Kidney (tissue), 14 donors: ENCODE measurements around the gene SUGCT. TPM values are rescaled to one million over a fixed set of nuclear protein-coding genes. Genes with fewer than 3 reads are reported as not detected.

Experiments
- DNase-seq, 5 donors: peaks; one replicate each; pipeline ENCODE4 v3.0.0-alpha.2; 2013 to 2020
- FAIRE-seq: peaks from 2 replicates; lab custom pipeline; 2012; peaks lifted over from hg19 to GRCh38; lab: Jason Lieb, UNC
- H3K27ac ChIP-seq, 2 donors: one replicate each; pipeline ENCODE4 v1.7.0; 2013; ENCODE audit warnings: low read depth in 2 of 2, low read length in 2 of 2, inconsistent platforms in 1 of 2
- H3K27me3 ChIP-seq: one replicate; pipeline ENCODE4 v1.7.1; 2013; ENCODE audit warnings: low read length, inconsistent platforms; ENCODE audit not compliant: control insufficient read depth, insufficient read depth
- H3K36me3 ChIP-seq, 3 donors: one replicate each; pipeline versions ENCODE4 v1.7.0 to v1.7.1; 2013; ENCODE audit warnings: low read length in 3 of 3, control low read depth in 1 of 3, inconsistent platforms in 1 of 3; ENCODE audit not compliant: insufficient read depth in 3 of 3, control insufficient read depth in 2 of 3
- H3K4me1 ChIP-seq, 3 donors: one replicate each; pipeline versions ENCODE4 v1.7.0 to v1.7.1; 2013; ENCODE audit warnings: low read length in 3 of 3, inconsistent platforms in 1 of 3, low read depth in 1 of 3; ENCODE audit not compliant: control insufficient read depth in 2 of 3, insufficient read depth in 2 of 3
- H3K4me3 ChIP-seq, 3 donors: one replicate each; pipeline versions ENCODE4 v1.7.0 to v1.8.1; 2013; ENCODE audit warnings: low read length in 3 of 3, control low read depth in 1 of 3, inconsistent platforms in 1 of 3
- H3K9ac ChIP-seq, 3 donors: one replicate each; pipeline versions ENCODE4 v1.7.0 to v1.7.1; 2013; ENCODE audit warnings: low read length in 3 of 3, control low read depth in 1 of 3, inconsistent platforms in 1 of 3
- H3K9me3 ChIP-seq, 3 donors: one replicate each; pipeline versions ENCODE4 v1.7.0 to v1.7.1; 2013; ENCODE audit warnings: low read length in 3 of 3, control low read depth in 1 of 3, inconsistent platforms in 1 of 3; ENCODE audit not compliant: control insufficient read depth in 2 of 3, insufficient read depth in 1 of 3
- intact Hi-C: fragments of 100-400 bp; cut with DNase I; formaldehyde crosslinking; loops from one replicate; pipeline ENCODE4 v1.11.1; 2022
- polyA plus RNA-seq: library from polyadenylated mRNA; stranded (reverse); fragments of 350-450 nt; fragmentation: Illumina TruSeq; extraction: RNeasy Lipid Tissue Mini Kit (QIAGEN cat#74804); gene quantifications from one replicate; pipeline ENCODE4 v1.2.3, GENCODE V29; 2014; ENCODE audit warnings: low read depth, low replicate concordance; ENCODE audit not compliant: insufficient read depth
- total RNA-seq: library from RNA; stranded (reverse); fragmentation: NEBNext Ultra II Directional; extraction: Animal tissue kit (Norgen Biotek cat#: 25700); gene quantifications from one replicate; pipeline ENCODE4 v1.2.1, GENCODE V29; 2021
- TF ChIP-seq, protein P1 (sequence below): IDR thresholded peaks from 3 replicates; pipeline ENCODE4 v1.5.1; 2012; ENCODE audit warnings: mild to moderate bottlenecking, moderate library complexity, borderline replicate concordance; ENCODE audit not compliant: insufficient read depth; ENCODE audit errors: extremely low read depth
- donor health status: control.
- donor health status: control.
- donor health status: control.
- donor health status: control.
- donor health status: control.
- donor health status: DM: yes; HTN: yes; CAD: no.
- donor health status: Normal renal cell carcinoma (clear cell type).

Gene SUGCT
- total and polyA plus RNA-seq, 2 donors from 2014 or later: 7.6 to 45.1 TPM

DNA sequence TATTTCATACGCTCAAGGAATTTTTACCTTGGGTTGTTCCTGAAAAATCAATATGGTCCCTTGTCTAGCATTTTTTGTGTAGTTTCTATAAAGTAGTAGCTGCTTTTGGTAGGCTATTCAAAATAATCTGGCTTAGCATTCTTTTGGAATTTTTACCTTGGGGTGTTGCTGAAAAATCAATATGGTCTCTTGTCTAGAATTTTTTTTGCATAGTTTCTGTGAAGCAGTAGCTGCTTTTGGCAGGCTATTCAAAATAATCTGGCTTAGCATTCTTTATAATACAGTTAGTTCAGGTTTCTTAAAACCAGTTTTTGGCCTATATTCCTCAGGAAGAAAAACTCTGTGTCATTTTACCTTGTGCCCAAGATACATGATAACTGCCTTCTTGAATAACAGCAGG is 301.9 kb downstream of the SUGCT start:
- no peaks in the 10 kb centered on the region for H3K4me1 ChIP-seq
- no peaks in the 10 kb centered on the region for H3K27me3 ChIP-seq
- TF ChIP-seq, protein P1, sequence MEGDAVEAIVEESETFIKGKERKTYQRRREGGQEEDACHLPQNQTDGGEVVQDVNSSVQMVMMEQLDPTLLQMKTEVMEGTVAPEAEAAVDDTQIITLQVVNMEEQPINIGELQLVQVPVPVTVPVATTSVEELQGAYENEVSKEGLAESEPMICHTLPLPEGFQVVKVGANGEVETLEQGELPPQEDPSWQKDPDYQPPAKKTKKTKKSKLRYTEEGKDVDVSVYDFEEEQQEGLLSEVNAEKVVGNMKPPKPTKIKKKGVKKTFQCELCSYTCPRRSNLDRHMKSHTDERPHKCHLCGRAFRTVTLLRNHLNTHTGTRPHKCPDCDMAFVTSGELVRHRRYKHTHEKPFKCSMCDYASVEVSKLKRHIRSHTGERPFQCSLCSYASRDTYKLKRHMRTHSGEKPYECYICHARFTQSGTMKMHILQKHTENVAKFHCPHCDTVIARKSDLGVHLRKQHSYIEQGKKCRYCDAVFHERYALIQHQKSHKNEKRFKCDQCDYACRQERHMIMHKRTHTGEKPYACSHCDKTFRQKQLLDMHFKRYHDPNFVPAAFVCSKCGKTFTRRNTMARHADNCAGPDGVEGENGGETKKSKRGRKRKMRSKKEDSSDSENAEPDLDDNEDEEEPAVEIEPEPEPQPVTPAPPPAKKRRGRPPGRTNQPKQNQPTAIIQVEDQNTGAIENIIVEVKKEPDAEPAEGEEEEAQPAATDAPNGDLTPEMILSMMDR: no peak
- H3K36me3 ChIP-seq: no peaks in the 10 kb centered on the region
- no peak overlapping the region for H3K4me3 ChIP-seq
- intact Hi-C loops: no loop called here
- peaks cover 0 to 13% (median 0%) of the 10 kb centered on the region in 3 donors for H3K9me3 ChIP-seq
- H3K27ac ChIP-seq: no peak overlapping the region
- DNase-seq (no peak), FAIRE-seq (no peak)
- H3K9ac ChIP-seq: no peak overlapping the region

GRCh38 chr7:40437498-40437897 is 302.7 kb downstream of the SUGCT start:
- no peaks in the 10 kb centered on the region for H3K36me3 ChIP-seq
- no peak overlapping the region for H3K4me3 ChIP-seq
- H3K9me3 ChIP-seq: peaks cover 0 to 12% (median 0%) of the 10 kb centered on the region in 3 donors
- H3K27ac ChIP-seq: no peak overlapping the region
- no peak for FAIRE-seq
- H3K9ac ChIP-seq: no peak overlapping the region
- H3K4me1 ChIP-seq: no peaks in the 10 kb centered on the region
- TF ChIP-seq, protein P1: no peak
- H3K27me3 ChIP-seq: no peaks in the 10 kb centered on the region
- no peak for DNase-seq
- intact Hi-C loops: no loop called here

GRCh38 chr7:40437936-40438634 is 303.3 kb downstream of the SUGCT start:
- no peak overlapping the region for H3K27ac ChIP-seq
- TF ChIP-seq, protein P1: no peak
- no peak overlapping the region for H3K4me3 ChIP-seq
- H3K36me3 ChIP-seq: no peaks in the 10 kb centered on the region
- no peak for FAIRE-seq
- peaks cover 0 to 12% (median 0%) of the 10 kb centered on the region in 3 donors for H3K9me3 ChIP-seq
- DNase-seq: no peak
- H3K9ac ChIP-seq: no peak overlapping the region
- H3K27me3 ChIP-seq: no peaks in the 10 kb centered on the region
- H3K4me1 ChIP-seq: no peaks in the 10 kb centered on the region
- intact Hi-C loops: no loop called here
